ENCODE results near the gene FOXD2.
"Not testable (repeated sequence)": the region's sequence is repeated elsewhere in the genome, so short reads cannot be mapped to it uniquely, and the experiment has no call there.

The FOXD2 gene

DNA sequence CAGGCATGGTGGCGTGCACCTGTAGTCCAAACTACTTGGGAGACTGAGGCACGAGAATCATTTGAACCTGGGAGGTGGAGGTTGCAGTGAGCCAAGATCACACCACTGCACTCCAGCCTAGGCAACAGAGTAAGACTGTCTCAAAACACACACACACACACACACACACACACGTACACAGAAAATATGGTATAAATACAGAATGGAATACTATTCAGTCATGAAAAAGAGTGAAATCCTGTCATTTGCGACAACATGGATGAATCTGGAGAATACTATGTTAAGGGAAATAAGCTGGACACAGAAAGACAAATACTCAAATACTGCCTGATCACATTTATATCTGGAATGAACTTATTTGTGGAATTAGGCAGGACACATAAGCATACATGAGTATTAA, 18.4 kb downstream of the FOXD2 start:
- peaks cover 20% of the 10 kb centered on the region for H3K4me1 ChIP-seq (ENCODE audit: insufficient read depth, low read length)
- H3K9me3 ChIP-seq (ENCODE audit: control insufficient read depth, insufficient read depth, low read length) = no peaks in the 10 kb centered on the region
- no peak overlapping the region for H3K9ac ChIP-seq (ENCODE audit: low read depth, low read length)
- no peaks in the 10 kb centered on the region for H3K36me3 ChIP-seq (ENCODE audit: insufficient read depth, low read length)

DNA sequence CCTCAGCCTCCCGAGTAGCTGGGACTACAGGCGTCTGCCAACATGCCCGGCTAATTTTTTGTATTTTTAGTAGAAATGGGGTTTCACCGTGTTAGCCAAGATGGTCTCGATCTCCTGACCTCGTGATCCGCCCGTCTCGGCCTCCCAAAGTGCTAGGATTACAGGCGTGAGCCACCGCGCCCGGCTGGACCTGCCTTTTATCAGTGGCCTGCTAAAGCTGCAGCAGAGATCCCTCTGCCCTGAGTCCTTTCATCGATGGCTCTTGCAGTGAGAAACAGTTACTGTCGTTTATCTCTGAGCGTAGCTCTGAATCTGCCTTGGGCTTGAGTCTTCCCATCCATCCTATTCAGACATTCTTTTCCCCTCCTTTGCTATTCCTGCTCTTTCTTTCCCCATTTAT, 19.7 kb downstream of the FOXD2 start:
- not testable (repeated sequence) for H3K9me3 ChIP-seq (ENCODE audit: control insufficient read depth, insufficient read depth, low read length)

GRCh38 chr1:47459253-47459788, 21.5 kb downstream of the FOXD2 start:
- no peak overlapping the region for H3K9ac ChIP-seq (ENCODE audit: low read depth, low read length)
- H3K4me1 ChIP-seq (ENCODE audit: insufficient read depth, low read length) = peaks cover 20% of the 10 kb centered on the region
- no peaks in the 10 kb centered on the region for H3K9me3 ChIP-seq (ENCODE audit: control insufficient read depth, insufficient read depth, low read length)
- no peaks in the 10 kb centered on the region for H3K36me3 ChIP-seq (ENCODE audit: insufficient read depth, low read length)

More for the DNA sequence above, 19.7 kb downstream of the FOXD2 start:
- H3K36me3 ChIP-seq (ENCODE audit: insufficient read depth, low read length); H3K9ac ChIP-seq (ENCODE audit: low read depth, low read length): not testable (repeated sequence)
- peaks cover 20% of the 10 kb centered on the region for H3K4me1 ChIP-seq (ENCODE audit: insufficient read depth, low read length)

DNA sequence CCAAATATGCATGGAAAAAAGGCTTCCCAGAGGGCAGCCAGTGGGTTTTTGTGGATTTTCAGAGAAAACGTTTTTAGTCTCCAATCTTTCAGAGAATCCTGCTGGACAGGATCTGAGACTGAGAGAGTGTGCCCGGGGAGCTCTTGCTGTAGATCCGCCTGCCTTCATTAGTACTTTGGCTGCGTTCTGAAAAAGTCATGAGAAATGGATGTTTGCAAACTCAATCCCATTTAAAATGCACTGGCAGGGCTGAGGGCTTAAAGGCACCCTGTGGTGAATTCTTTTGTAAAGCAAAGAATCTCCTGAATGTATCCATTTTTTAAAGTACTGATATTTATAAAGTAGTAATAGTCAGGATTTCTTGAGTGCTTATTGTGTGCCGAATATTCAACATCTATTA, 22.2 kb downstream of the FOXD2 start:
- H3K4me1 ChIP-seq (ENCODE audit: insufficient read depth, low read length) = peaks cover 20% of the 10 kb centered on the region

GRCh38 chr1:47460456-47460855, 22.6 kb downstream of the FOXD2 start:
- peaks cover 20% of the 10 kb centered on the region for H3K4me1 ChIP-seq (ENCODE audit: insufficient read depth, low read length)
- H3K9me3 ChIP-seq (ENCODE audit: control insufficient read depth, insufficient read depth, low read length) = no peaks in the 10 kb centered on the region
- H3K36me3 ChIP-seq (ENCODE audit: insufficient read depth, low read length) = no peaks in the 10 kb centered on the region
- no peak overlapping the region for H3K9ac ChIP-seq (ENCODE audit: low read depth, low read length)

More for the DNA sequence above, 22.2 kb downstream of the FOXD2 start:
- Histone ChIP-seq H3K9me3 (ENCODE audit: control insufficient read depth, insufficient read depth, low read length) (no peaks in the 10 kb centered on the region), H3K36me3 (ENCODE audit: insufficient read depth, low read length) (no peaks in the 10 kb centered on the region), H3K9ac (ENCODE audit: low read depth, low read length) (no peak overlapping the region)

GRCh38 chr1:47465605-47466004, 27.8 kb downstream of the FOXD2 start:
- Histone ChIP-seq H3K36me3 (ENCODE audit: insufficient read depth, low read length) (no peaks in the 10 kb centered on the region), H3K4me1 (ENCODE audit: insufficient read depth, low read length) (0 out of 2 replicates have a peak, but pooled peaks cover 5% of the 10 kb centered on the region), H3K9ac (ENCODE audit: low read depth, low read length) (no peak overlapping the region), H3K9me3 (ENCODE audit: control insufficient read depth, insufficient read depth, low read length) (no peaks in the 10 kb centered on the region)

DNA sequence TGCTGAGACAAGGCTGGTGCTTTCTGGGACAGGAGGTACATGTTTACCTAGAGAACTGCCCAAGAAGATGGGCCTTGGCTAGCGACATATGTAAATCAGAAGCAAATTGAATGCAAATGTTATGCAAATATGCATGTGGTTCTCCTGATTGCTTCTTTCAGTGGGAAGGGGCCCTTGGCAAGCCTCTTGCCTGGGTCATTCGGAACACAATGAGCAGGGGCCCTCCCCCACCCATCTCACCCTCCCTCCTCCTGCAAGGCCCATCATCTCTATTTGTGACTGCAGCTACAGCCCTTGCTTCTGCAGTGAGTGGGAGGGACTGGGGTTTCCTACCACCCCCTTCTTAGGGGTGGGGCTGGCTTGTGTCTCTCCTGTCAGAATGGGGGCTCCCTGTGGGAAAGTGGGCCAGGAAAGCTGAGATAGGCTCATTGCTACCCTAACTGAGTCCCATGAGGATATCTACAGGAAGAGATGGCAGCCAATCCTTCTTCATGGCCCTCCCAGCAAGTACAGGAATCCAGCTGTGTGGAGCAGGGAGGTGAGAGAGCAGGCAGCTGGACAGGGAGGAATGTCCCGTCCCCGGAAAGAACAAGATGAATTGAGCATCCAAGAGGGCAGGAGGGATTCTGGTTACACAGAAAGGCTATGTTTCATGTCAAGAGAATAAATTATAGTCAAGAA, 31.0 kb downstream of the FOXD2 start:
- Histone ChIP-seq H3K36me3 (ENCODE audit: insufficient read depth, low read length) (no peaks in the 10 kb centered on the region), H3K4me1 (ENCODE audit: insufficient read depth, low read length) (0 out of 2 replicates have a peak, but pooled peaks cover 5% of the 10 kb centered on the region), H3K9me3 (ENCODE audit: control insufficient read depth, insufficient read depth, low read length) (no peaks in the 10 kb centered on the region), H3K9ac (ENCODE audit: low read depth, low read length) (no peak overlapping the region)

GRCh38 chr1:47469390-47469759, 31.5 kb downstream of the FOXD2 start:
- Histone ChIP-seq H3K4me1 (ENCODE audit: insufficient read depth, low read length) (0 out of 2 replicates have a peak, but pooled peaks cover 5% of the 10 kb centered on the region), H3K9ac (ENCODE audit: low read depth, low read length) (no peak overlapping the region), H3K9me3 (ENCODE audit: control insufficient read depth, insufficient read depth, low read length) (no peaks in the 10 kb centered on the region), H3K36me3 (ENCODE audit: insufficient read depth, low read length) (no peaks in the 10 kb centered on the region)

DNA sequence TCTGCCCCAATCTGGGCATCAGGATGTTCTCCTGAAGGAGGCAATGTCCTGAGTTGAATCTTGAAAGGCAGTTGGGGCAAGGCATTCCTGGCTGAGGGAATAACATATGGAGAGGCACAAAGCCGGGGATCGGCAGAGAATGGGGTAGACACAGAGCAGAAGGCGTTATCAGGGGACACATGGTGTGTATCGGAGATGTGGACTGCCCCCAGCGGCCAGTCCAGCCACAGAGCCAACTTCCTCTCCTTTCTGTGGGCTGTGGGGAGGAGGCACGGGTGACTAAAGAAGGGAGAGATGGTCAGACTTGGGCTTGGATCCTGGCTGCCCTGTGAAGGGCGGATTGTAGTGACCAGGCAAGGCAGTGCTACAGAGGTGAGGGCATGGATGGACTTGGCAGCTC, 32.1 kb downstream of the FOXD2 start:
- Histone ChIP-seq H3K4me1 (ENCODE audit: insufficient read depth, low read length) (peaks cover 5% of the 10 kb centered on the region; the same call in 1 of the 2 replicates), H3K36me3 (ENCODE audit: insufficient read depth, low read length) (no peaks in the 10 kb centered on the region), H3K9ac (ENCODE audit: low read depth, low read length) (no peak overlapping the region)

DNA sequence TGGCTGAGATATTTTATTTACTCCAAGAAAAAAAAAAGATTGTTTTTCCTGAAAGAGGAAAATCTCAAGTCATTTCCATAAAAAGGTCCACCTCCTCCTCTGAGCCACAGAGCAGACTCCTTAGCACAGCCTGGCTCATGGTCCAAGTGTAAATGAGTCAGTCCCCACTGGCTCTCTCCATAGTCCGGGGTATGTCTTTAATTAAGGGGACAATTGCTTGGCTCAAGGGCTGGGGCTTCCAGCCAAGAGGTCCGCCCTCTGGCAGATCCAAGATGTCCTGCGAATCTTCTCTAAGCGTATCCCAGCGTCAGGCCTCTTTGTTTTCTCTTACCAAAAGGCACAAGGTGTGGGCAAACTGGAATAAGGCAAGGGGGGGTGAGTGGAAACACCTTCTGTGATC, 33.3 kb downstream of the FOXD2 start:
- Histone ChIP-seq H3K9me3 (ENCODE audit: control insufficient read depth, insufficient read depth, low read length) (no peaks in the 10 kb centered on the region), H3K36me3 (ENCODE audit: insufficient read depth, low read length) (no peaks in the 10 kb centered on the region), H3K4me1 (ENCODE audit: insufficient read depth, low read length) (peaks cover 5% of the 10 kb centered on the region; the same call in 1 of the 2 replicates), H3K9ac (ENCODE audit: low read depth, low read length) (no peak overlapping the region)

More for the DNA sequence above, 32.1 kb downstream of the FOXD2 start:
- no peaks in the 10 kb centered on the region for H3K9me3 ChIP-seq (ENCODE audit: control insufficient read depth, insufficient read depth, low read length)

DNA sequence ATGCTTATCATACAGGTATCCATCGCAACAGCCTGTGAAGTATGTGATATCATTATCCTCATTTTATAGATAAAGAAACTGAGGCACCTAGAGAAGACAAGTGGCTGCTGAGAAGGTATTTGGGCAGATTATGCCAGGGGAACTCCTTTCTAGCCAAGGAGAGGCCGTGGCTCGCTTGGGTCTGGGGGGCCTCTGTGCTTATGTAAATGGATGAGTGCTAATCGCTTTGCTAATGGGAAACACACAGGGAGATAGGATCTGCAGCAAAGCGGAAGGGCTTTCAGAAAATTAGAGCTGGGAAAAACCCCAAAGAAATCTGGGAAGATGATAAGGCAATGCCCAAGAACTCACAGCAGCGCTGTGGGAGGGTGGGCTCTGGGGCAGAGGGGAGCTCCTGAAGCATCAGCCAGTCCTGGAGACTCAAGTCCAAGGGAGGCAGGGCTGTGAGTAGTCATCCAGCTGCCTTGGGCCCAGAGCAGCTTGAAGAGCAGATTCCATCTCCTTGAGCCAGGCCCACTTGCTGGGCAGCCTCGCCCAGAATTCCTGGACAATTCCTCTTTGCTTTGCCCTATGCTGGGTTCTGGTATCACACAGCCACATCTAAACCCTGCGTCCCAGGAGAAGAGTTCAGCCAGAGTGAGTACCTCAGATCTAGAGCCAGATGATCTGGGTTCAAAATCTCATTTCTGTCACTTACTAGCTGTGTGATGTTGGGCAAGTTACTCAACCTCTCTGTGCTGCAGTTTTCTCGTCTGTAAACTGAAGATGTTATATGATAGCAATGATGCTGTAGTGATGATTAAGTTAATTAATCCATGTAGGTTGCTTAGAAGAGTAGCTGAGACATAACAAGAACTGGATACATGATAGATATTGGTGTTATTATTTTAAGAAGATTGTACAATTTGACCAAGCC, 36.7 kb downstream of the FOXD2 start:
- no peaks in the 10 kb centered on the region for H3K9me3 ChIP-seq (ENCODE audit: control insufficient read depth, insufficient read depth, low read length)
- no peaks in the 10 kb centered on the region for H3K36me3 ChIP-seq (ENCODE audit: insufficient read depth, low read length)
- no peak overlapping the region for H3K9ac ChIP-seq (ENCODE audit: low read depth, low read length)
- H3K4me1 ChIP-seq (ENCODE audit: insufficient read depth, low read length) = peaks cover 3% of the 10 kb centered on the region; the same call in 1 of the 2 replicates

DNA sequence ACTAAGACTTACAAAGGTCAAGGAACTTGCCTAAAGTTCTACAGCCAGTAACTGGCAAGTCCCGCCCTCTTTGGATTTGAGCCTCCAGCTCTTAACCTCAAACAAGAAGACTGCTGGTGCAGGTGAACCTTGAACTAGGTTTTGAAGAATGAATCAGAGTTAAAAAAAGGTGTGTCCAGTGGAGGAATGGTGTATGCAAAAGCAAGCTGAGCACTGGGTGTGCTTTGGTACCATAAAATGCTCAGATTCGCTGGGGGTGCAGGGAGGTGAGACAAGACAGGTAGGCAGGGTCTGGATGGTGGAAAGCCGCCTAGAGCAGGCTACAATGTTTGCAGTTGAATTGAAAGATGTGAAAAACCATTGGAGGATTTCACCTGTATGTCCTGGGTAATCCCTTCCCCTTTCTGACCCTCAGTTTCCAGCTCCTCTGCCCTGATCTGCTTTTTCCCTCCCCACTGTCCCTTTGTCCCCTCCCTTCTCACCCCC, 39.8 kb downstream of the FOXD2 start:
- Histone ChIP-seq H3K9ac (ENCODE audit: low read depth, low read length) (no peak overlapping the region), H3K4me1 (ENCODE audit: insufficient read depth, low read length) (peaks cover 3% of the 10 kb centered on the region; the same call in 1 of the 2 replicates), H3K9me3 (ENCODE audit: control insufficient read depth, insufficient read depth, low read length) (no peaks in the 10 kb centered on the region), H3K36me3 (ENCODE audit: insufficient read depth, low read length) (no peaks in the 10 kb centered on the region)

GRCh38 chr1:47478090-47478489, 40.2 kb downstream of the FOXD2 start:
- Histone ChIP-seq H3K4me1 (ENCODE audit: insufficient read depth, low read length) (peaks cover 3% of the 10 kb centered on the region; the same call in 1 of the 2 replicates), H3K9me3 (ENCODE audit: control insufficient read depth, insufficient read depth, low read length) (no peaks in the 10 kb centered on the region), H3K9ac (ENCODE audit: low read depth, low read length) (no peak overlapping the region), H3K36me3 (ENCODE audit: insufficient read depth, low read length) (no peaks in the 10 kb centered on the region)

- Histone ChIP-seq H3K9ac (ENCODE audit: low read depth, low read length) (no peak overlapping the region), H3K4me1 (ENCODE audit: insufficient read depth, low read length) (peaks cover 3% of the 10 kb centered on the region; the same call in 1 of the 2 replicates), H3K9me3 (ENCODE audit: control insufficient read depth, insufficient read depth, low read length) (no peaks in the 10 kb centered on the region), H3K36me3 (ENCODE audit: insufficient read depth, low read length) (no peaks in the 10 kb centered on the region)
Measured at GRCh38 chr1:47479664-47480063, 41.8 kb downstream of the FOXD2 start.
